A204.1 (cell line): Measurements from ENCODE around the gene MTFR1L.
A peak's percentile ranks its signal among the peaks of the same experiment; 100 is the strongest.

Experiments used
- FAIRE-seq: peaks from 2 replicates; lab custom pipeline; 2012; peaks lifted over from hg19 to GRCh38; lab: Jason Lieb, UNC

The MTFR1L gene

GRCh38 chr1:25819491-25820246 is at the start of gene MTFR1L:
Gene MTFR1L (plus strand): TSS chr1:25819954. CDS start chr1:25823105, 3,151 bp downstream.
- FAIRE-seq = peak; percentile 11

DNA sequence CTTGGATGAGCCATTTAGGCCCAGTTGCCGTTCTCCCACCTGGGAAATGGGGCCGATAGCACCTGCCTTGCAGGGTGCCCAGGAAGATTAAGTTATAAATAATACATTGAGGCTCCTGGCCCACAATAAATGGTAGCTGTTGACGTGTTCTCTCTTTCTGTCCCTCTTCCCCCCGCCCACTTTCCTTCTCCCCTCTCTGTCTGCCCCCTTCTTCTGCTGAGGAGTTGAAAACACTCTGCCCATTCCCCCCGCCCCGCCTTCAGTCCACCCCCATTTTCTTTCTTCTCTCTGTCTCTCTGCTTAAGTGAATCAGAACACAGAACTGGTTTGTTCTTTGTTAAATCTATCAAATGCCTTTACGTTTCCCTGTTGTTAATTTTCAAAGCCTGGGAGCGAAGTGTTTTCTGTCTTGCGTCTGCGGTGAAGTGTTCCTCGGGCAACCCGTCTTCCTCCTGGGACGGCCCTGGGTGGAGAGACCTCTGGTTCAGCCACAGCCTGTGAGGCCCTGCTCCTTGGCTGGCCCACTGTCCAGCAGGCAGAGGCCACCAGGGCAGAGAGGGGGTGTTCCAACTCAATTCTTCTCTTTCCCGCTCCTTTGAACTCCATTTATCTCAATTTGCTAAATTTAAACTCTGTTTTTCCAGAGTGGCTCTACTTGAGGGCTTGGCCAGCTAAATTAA is 49.1 kb upstream of the MTFR1L start:
- FAIRE-seq = no peak

- FAIRE-seq = no peak
Observed at GRCh38 chr1:25771221-25772114, 48.3 kb upstream of the MTFR1L start.

GRCh38 chr1:25772164-25772563 is 47.6 kb upstream of the MTFR1L start:
- no peak for FAIRE-seq

DNA sequence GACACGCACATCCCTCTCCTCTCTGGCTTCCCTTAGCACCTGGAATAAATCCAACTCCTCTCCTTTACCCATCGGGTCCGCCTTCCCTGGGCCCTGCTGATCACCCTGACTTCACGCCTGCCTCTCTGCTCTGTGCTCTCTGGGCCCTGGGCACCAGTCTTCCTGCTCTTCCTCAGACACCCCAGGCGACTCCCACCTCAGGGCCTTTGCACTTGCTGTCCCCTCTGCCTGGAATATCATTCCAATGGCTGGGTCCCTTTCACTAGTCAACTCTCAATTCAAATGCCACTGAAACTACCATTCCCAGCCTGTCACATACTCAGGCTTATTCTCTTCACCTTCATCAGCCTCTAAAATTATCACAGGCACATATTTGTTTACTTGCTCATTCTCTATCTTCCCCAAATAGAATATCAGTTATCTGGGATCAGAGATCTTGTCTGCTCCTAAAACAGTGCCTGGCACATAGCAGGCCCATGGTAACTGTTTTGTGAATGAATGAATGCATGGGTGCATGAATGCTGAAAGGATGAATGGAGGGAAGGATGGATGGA is 47.0 kb upstream of the MTFR1L start:
- no peak for FAIRE-seq

DNA sequence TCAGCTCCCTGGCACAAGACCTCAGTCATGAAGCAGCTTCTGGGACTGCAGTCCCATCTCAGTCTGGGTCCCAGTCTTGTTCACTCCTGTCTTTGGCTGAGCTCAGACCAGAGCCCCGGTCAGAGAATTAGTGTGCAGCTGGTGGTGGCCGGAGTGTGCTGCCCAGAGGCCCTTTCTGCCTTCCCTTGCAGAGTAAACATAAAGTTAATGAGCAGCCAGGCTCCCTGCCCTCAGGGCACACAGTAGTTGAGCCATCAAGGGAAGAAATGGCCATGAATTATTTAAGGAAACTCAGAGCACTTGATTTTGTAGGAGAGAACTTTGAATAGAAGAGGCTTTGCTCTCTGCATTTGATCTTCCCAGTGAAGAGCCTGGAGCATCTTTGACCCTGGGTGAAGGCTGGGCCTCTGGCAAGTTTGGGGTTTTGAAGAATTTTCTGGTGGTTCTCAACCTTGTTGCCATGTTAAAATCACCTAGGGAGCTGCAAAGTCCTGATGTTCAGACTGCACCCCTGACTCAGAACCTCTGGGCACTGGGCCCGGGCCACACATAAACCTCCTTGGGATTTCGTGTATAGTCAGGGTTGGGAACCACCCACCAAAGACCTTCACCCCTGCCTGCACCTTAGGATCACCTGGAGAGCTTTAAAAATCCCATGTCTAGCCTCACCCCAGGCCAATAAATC is 46.2 kb upstream of the MTFR1L start:
- no peak for FAIRE-seq

DNA sequence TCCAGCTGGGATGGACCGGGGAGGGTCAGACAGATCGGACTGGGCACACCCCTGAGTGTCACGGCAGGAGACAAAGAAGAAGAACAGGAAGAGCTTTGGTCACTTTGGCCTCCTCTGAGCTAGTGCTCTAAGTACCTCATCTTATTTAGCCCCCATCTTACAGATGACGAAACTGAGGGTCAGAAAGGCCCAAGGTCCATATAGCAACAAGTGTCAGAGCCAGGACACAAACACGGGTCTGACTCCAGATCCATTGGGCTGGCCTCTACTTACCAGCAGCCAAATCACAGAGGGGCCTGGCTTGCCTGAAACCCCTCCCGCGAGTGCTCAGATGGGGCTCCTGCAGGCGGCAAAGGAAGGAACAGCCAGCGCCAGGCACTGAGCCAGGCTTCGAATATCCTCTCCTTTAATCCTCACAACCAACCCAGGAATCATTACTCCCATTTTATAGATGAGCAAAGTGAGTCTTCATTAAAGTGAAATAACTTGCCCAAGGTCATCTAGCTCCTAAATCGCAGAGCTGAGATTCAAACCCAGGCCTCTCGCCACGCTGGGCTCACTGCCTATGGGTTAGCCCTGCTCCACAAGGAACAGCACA is 45.4 kb upstream of the MTFR1L start:
- no peak for FAIRE-seq

DNA sequence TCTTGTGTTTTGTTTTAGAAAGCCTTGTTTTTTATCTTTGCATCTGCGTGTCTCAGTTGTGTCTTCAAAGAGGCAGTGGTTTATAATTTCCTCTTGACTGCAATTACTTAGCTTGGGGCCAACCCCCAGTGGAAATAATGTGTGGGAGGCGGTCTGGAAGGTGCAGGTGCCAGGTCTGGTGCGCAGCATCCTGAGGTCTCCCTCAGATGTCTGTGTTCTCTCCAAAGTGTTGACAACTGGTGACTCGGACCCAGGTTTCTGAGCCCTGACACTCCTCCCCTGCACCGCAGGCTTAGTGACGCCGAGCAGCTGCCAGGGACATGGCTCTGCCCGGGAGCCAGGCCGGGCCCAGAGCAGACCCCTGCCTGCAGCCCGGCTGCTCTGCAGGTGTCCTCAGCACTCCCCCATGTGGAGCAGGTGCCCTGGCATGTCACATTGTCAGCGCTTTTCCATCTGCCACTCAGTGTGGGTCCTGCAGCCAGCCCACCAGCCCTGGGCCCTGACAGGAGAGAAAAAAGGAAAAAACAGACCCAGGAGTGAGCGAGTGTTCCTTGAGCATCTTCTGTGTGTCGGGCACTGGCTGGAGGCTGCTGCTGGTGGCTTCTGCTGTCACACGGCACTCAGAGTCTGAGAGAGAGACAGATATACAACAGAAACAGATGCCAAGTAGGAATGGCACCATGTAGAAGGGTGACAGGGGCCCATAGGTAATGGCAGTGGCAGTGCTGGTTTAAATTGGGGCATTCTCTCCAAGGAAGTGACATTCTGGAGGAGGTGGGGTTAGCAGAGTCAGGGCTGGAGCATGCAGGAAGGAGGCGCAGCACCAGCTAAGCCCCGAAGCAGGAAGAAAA is 44.6 kb upstream of the MTFR1L start:
- no peak for FAIRE-seq

GRCh38 chr1:25779388-25779787 is 40.4 kb upstream of the MTFR1L start:
- FAIRE-seq = no peak

- no peak for FAIRE-seq
Observed at GRCh38 chr1:25779894-25780293, 39.9 kb upstream of the MTFR1L start.

GRCh38 chr1:25780318-25781129 is 39.2 kb upstream of the MTFR1L start:
- no peak for FAIRE-seq

GRCh38 chr1:25781130-25781433 is 38.7 kb upstream of the MTFR1L start:
- no peak for FAIRE-seq

GRCh38 chr1:25782608-25783201 is 37.0 kb upstream of the MTFR1L start:
- FAIRE-seq = no peak

GRCh38 chr1:25784575-25785051 is 35.1 kb upstream of the MTFR1L start:
- FAIRE-seq = no peak

DNA sequence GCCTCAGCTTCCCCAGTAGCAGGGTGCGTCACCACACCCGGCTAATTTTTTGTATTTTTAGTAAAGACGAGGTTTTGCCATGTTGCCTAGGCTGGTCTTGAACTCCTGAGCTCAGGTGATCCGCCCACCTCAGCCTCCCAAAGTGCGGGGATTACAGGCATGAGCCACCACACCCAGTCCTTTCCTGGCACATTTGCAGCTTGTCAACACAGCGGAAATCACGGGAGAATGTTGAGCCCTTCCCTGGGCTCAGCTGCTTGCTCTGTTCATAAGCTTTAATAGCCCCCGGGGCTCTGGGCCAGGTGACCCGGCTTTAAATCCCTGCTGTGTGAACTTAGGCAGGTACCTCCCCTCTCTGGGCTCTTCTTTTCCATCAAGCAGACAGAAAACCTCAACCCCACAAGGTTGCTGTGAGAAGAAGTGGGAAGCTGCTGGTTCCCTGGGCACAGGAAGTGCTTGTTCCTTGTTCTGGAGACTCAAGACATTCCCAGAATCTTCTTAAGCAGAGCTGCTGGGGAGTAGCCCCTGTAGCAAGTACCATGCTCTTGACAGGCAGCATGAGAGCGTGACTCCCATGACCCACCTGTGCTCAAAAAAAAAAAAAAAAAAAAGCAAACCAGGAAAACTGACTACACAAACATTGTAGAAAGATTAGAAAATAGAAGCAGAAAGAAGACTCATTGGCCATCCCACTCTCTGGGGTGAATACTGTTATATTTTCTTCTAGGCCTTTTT is 34.3 kb upstream of the MTFR1L start:
- FAIRE-seq = no peak

GRCh38 chr1:25786887-25787759 is 32.6 kb upstream of the MTFR1L start:
- no peak for FAIRE-seq

- no peak for FAIRE-seq
Observed at GRCh38 chr1:25787760-25788166, 32.0 kb upstream of the MTFR1L start.

- no peak for FAIRE-seq
Observed at GRCh38 chr1:25790472-25790871, 29.3 kb upstream of the MTFR1L start.
